Measurements from ENCODE around the gene FCHSD2.

DNA sequence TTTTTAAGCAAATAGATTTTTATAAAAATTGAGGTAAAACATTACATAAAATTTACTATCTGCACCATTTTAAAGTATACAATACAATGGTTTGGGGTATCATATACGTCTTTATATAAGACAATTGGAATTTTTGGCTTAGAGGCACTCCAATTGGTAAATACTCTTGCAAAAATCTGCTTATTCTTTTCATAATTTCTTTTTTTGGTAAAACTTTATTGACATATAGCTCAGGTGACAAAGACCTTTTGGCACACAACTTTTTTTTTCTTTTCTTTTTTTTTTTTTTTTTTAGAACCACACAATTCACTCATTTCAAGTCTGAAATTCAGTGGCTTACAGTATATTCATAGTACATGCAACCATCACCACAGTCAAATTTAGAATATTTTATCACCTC is 270.1 kb downstream of the FCHSD2 start:
- TF ChIP-seq, protein P1, sequence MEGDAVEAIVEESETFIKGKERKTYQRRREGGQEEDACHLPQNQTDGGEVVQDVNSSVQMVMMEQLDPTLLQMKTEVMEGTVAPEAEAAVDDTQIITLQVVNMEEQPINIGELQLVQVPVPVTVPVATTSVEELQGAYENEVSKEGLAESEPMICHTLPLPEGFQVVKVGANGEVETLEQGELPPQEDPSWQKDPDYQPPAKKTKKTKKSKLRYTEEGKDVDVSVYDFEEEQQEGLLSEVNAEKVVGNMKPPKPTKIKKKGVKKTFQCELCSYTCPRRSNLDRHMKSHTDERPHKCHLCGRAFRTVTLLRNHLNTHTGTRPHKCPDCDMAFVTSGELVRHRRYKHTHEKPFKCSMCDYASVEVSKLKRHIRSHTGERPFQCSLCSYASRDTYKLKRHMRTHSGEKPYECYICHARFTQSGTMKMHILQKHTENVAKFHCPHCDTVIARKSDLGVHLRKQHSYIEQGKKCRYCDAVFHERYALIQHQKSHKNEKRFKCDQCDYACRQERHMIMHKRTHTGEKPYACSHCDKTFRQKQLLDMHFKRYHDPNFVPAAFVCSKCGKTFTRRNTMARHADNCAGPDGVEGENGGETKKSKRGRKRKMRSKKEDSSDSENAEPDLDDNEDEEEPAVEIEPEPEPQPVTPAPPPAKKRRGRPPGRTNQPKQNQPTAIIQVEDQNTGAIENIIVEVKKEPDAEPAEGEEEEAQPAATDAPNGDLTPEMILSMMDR (conservative IDR thresholded peaks at IDR 0.05) = no peak
- TF ChIP-seq EZH2 (IDR thresholded peaks at IDR 0.05; ENCODE audit: low read depth) = no peak

Data from PC-9 (cell line).